HL-60 (cell line): ENCODE measurements around the gene VTA1.

Experiments
- CTCF ChIP-seq: IDR thresholded peaks from one replicate; pipeline ENCODE4 v1.5.1; 2011; ENCODE audit warnings: low read length, control low read depth, inconsistent platforms; ENCODE audit not compliant: insufficient read depth
- POLR2AphosphoS5 ChIP-seq: IDR thresholded peaks from 2 replicates; pipeline ENCODE4 v1.6.1; 2012; ENCODE audit warnings: low read depth

- no peak for TF ChIP-seq CTCF
- TF ChIP-seq POLR2AphosphoS5: no peak
Measured at GRCh38 chr6:142192343-142192742, 45.3 kb downstream of the VTA1 start.
